Measurements from ENCODE around the gene CCDC187.

The CCDC187 gene

GRCh38 chr9:136255166-136255538 lies 48.7 kb downstream of the CCDC187 start:
- no peak for DNase-seq (ENCODE audit: low read depth in 2 of 3, low spot score in 1 of 3)

GRCh38 chr9:136254381-136255165 lies 49.3 kb downstream of the CCDC187 start:
- DNase-seq (ENCODE audit: low read depth in 2 of 3, low spot score in 1 of 3) = no peak

GRCh38 chr9:136253246-136254130 lies 50.4 kb downstream of the CCDC187 start:
- DNase-seq (ENCODE audit: low read depth in 2 of 3, low spot score in 1 of 3) = no peak

- no peak for DNase-seq (ENCODE audit: low read depth in 2 of 3, low spot score in 1 of 3)
Measured at GRCh38 chr9:136252846-136253245, 51.0 kb downstream of the CCDC187 start.

GRCh38 chr9:136252281-136252680 lies 51.6 kb downstream of the CCDC187 start:
- DNase-seq (ENCODE audit: low read depth in 2 of 3, low spot score in 1 of 3) = no peak

- no peak for DNase-seq (ENCODE audit: low read depth in 2 of 3, low spot score in 1 of 3)
Measured at GRCh38 chr9:136251264-136252115, 52.4 kb downstream of the CCDC187 start.

- DNase-seq (ENCODE audit: low read depth in 2 of 3, low spot score in 1 of 3) = no peak
Measured at GRCh38 chr9:136250676-136251075, 53.2 kb downstream of the CCDC187 start.

GRCh38 chr9:136249877-136250559 lies 53.9 kb downstream of the CCDC187 start:
- DNase-seq (ENCODE audit: low read depth in 2 of 3, low spot score in 1 of 3) = no peak

- no peak for DNase-seq (ENCODE audit: low read depth in 2 of 3, low spot score in 1 of 3)
Measured at GRCh38 chr9:136248951-136249876, 54.7 kb downstream of the CCDC187 start.

GRCh38 chr9:136247947-136248637 lies 55.8 kb downstream of the CCDC187 start:
- DNase-seq (ENCODE audit: low read depth in 2 of 3, low spot score in 1 of 3) = no peak

- no peak for DNase-seq (ENCODE audit: low read depth in 2 of 3, low spot score in 1 of 3)
Measured at GRCh38 chr9:136247551-136247916, 56.4 kb downstream of the CCDC187 start.

GRCh38 chr9:136246849-136247550 lies 56.9 kb downstream of the CCDC187 start:
- DNase-seq (ENCODE audit: low read depth in 2 of 3, low spot score in 1 of 3) = no peak

- peak; percentile 74 to 80 (median 76) for DNase-seq (ENCODE audit: low read depth in 2 of 3, low spot score in 1 of 3)
Measured at GRCh38 chr9:136245219-136246150, 58.4 kb downstream of the CCDC187 start, which contains the start of gene QSOX2. TSS of gene QSOX2 (minus strand) at chr9:136245812. CDS start at chr9:136245803, 9 bp downstream.

- DNase-seq (ENCODE audit: low read depth in 2 of 3, low spot score in 1 of 3) = no peak
Measured at GRCh38 chr9:136244969-136245218, 59.0 kb downstream of the CCDC187 start.

- DNase-seq (ENCODE audit: low read depth in 2 of 3, low spot score in 1 of 3) = peak; percentile 63 to 70 (median 67)
Measured at GRCh38 chr9:136244122-136244968, 59.5 kb downstream of the CCDC187 start.

GRCh38 chr9:136243631-136244030 lies 60.3 kb downstream of the CCDC187 start:
- DNase-seq (ENCODE audit: low read depth in 2 of 3, low spot score in 1 of 3) = no peak
